HG03571 (cell line): Measurements from ENCODE around the gene LSM7.

Experiments
- ATAC-seq: cut with Tn5 transposase; IDR thresholded peaks from one replicate; pipeline ENCODE4 v1.9.1; 2021; ENCODE audit not compliant: unreplicated experiment

Gene LSM7

DNA sequence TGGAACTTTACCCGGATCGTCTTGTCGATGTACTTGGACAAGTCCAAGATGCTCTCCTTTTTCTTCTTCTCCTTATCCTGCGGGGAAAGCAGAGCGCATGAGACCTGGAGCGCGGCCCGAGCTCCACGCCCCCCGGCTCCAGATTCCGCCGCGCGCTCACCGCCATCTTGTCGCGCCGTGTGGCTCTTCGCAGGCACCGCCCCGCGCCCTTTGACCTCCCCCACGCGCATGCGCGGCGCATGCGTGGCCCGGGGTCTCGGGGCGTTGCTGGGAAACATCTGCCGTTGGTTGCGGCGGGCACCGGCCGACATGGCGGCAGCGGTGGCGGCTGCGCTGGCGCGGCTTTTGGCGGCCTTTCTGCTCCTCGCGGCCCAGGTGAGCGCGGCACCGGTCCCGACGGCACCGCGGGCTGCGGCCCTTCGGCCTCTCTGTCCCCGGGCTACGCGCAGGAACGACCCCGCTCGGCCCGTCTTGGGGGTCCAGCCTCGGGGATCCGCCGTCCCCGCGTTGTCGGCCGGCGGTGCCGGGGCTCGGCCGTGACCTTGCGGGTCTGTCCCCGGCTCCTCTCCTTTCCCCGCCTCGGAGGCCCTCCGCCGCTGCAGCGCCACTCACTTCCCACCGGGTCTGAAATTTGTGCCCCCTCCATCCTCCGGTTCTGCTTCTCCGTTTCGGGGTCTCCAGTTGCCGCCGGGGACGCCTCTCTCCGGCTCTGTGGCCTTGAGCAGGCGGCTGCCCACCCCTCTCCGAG, at the start of gene LSM7, which contains the start of gene SPPL2B:
LSM7 (minus strand) TSS at position 186 of the 748 bp plus-strand sequence; CDS start at position 166, 20 bp downstream.
SPPL2B (plus strand) TSS at position 284 of the 748 bp plus-strand sequence; CDS start at position 310, 26 bp downstream.
- peak; percentile 60 for ATAC-seq

GRCh38 chr19:2376784-2377519, 48.6 kb upstream of the LSM7 start:
- no peak for ATAC-seq

DNA sequence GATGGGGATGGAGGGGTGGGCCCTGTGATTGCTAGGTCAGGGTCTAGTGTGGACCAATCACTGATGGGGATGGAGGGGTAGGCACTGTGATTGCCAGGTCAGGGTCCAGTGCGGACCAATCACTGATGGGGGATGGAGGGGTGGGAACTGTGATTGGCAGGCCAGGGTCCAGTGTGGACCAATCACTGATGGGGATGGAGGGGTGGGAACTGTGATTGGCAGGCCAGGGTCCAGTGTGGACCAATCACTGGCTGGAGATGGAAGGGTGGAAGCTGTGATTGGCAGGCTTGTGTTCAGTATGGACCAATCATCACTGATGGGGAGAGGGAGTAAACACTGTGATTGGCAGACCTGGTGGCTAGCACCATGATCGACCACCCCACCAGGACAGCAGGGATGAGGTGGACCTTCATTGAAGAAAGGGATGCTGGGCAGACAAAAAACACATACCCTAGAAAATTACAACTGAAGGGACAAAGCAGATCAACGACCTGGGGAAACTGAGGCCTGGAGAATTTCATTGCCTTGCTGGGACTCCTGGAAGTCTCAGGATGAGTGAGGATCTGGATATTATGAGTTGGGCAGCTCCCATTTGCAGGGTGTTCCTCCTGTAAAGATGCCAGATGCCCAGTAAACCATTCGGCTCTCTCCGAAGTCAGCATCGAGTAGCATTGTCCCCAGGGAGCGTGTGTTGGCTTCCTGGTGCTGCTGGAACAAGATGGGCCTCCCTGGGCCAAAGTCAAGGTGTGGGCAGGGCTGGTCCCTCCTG, 47.2 kb upstream of the LSM7 start:
- ATAC-seq, result no peak

DNA sequence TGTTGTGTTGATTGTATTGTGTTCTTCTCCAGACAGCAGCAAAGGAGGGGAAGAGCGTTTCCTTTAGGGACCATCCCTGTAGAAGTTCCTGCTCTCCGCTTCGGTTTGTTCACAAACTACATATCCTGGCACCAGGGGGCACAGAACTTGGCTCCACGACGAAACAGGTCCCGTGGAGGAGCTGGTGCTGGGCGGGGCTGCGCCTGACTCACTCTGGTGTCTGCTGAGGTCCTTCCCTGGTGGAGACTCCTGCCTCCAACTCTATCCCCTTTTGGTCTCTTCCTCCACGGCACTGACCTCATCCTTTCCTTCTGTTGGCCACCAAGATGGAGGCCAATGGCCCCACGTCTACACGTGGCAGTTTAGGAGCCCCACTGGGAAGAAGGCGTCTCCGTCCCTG, 46.4 kb upstream of the LSM7 start:
- no peak for ATAC-seq

DNA sequence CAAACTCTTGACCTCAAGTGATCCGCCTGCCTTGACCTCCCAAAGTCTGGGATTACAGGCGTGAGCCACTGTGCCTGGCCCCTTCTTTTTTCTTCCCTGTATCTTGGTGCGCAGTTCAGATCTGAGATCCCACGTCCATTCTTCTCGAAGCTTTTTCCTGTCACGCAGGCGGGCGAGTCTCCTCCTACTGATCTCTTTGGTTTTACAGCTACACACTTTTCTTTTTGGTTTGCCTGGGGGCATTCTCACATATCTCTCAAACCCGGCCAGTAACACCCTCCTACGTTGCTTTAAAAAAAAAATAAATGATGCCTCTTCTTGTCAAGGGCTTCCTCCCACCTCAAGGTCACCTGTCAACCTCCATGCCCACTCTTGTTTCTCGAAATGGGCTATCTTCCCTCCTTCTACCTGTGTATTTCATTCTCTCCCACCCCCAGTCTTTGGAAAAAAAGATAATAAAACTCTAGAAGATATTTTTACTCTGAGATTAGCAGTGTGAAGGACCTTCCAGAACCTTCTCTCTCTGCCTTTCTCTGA, 43.8 kb upstream of the LSM7 start:
- ATAC-seq, result no peak

DNA sequence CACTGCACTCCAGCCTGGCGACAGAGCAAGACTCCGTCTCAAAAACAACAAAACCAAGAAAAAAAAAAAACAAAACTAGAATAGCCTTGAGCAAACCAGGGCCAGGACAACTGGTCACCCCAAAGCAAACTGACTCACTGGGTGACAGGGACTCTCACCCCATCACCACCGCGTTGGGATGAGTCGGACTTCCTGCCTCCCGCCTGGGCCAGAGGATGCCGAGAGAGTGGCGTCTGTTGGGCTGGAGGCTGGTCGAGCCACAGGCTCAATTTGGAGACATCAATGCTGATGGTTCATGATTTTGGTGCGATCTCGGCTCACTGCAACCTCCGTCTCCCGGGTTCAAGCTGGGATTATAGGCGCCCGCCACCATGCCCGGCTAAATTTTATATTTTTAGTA, 43.3 kb upstream of the LSM7 start:
- no peak for ATAC-seq

- no peak for ATAC-seq
Measured at GRCh38 chr19:2365201-2365970, 37.0 kb upstream of the LSM7 start.

GRCh38 chr19:2363419-2363818, 35.0 kb upstream of the LSM7 start:
- no peak for ATAC-seq

DNA sequence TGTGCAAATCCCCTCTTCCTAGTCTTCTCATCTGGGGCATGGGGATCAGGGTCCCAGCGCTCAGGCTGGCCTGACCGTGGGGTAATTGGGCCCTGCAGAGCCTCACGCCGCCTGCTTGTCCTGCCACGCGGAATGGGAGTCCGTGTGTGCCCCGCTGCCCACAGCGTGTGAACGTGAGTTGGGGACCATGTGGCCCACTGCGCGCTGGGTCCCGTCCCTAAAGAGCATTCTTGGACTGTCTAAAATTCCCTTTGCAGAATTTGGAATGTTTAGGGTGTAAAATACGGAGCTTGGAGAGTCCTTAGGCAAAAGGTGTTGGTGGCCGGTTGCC, 34.5 kb upstream of the LSM7 start:
- ATAC-seq, result no peak

DNA sequence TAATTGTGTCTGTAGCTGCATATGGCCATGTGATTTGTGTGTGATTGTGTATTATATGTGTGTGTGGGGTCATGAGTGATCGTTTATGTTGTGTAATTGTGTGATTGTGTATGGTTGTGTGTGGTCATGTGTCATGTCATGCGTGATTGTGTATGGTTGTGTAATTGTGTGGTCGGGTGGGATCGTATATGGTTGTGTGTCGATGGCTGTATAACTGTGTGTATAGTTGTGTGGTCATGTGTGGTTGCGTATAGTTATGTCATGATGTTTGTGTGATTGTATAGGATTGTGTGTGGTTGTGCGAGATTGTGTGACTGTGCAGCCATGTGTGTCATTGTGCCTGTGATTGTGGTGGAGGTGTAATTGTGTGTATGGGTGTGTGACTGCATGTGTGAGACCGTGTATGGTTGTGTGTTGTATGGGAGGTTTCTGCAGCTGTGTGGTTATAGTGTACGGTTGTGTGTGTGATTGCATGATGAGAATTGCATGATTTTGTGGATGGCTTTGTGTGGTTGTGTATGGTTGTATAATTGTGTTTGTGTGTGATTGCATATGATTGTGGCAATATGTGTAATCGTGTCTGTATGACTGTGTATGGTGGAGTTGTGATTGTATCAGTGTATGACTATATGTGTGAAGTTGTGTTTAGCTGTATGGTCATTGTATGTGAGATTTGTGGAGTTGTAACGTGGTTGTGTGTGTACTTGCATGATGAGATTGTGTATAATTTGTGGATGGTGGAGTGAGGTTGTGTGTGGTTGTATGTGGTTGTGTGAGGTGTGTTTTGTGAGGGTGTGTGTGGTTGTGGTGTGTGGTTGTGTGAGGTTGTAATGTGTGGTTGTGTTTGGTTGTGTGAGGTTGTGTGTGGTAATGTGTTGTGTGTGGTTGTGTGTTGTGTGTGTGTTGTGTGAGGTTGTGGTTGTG, 33.9 kb upstream of the LSM7 start:
- no peak for ATAC-seq

DNA sequence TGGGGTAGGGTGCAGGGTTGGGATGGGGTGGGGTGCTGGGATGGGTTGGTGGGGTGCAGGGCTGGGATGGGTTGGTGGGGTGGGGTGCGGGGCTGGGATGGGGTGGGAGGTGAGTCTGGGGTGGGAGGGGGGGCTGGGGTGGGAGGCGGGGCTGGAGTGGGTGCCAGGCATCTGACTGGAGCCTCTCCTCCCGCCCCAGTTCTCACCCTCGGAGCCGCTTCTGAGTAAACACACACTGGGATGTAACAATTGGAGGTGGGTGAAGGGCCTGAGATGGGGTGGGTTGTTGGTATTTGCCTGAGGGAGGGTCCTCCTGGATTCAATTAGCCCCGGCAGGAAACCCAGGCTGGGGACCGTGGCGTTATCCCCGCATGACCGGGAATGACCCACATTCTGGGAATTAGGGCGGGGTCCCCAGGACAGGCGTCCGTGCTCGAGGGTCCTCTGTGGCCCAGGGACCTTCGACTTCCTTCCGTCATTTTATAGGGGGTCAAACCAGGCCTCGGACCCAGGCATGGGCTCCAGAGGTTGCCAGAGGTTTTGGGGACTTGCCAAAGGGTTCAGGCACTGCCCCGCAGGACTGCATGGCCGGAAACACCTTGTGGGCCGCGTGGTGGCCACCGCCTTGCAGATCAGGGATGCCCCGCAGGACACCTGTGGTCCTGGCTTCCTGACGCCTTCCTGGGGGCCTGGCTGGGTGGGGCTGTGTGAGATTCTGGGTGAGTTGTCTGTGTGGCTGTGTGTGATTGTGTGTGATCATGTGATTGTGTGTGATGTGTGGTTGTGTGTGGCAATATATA, 33.1 kb upstream of the LSM7 start:
- no peak for ATAC-seq

GRCh38 chr19:2360833-2361232, 32.4 kb upstream of the LSM7 start:
- ATAC-seq, result no peak

DNA sequence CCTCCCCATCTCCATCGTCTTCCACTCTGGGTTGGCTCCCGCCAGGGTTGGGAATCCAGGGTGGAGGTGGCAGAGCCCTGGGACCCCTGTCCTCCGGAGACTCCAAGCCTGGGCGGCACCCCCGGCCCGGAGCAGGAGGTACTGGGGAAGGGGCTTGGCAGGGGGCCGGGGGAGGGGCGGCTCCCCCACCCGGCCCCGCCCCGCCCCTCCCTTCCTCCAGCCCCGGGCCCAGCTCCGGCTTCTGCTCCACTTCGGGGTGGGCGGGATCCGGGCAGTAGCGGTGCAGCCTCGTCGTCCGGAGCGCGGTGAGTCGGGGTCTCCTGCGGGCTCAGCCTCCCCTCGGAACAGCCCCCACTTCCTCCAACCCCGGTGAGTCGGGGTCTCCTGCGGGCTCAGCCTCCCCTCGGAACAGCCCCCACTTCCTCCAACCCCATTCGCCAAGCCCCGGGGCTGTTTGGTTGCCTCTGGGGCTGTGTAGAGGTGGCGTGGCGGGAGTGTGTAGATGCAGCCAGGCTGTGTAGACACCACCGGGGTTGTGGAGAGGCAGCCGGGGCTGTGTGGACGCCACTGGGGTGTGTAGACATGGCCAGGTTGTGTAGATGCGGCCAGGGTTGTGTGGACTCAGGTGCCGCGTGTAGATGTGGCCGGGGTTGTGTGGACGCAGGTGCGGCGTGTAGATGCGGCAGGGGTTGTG, 31.8 kb upstream of the LSM7 start, which contains the start of gene TMPRSS9:
TMPRSS9 (plus strand) TSS at position 274 of the 694 bp plus-strand sequence. CDS start 29,521 bp downstream, outside the sequence.
- no peak for ATAC-seq

- ATAC-seq, result no peak
Measured at GRCh38 chr19:2358548-2359173, 30.3 kb upstream of the LSM7 start.

GRCh38 chr19:2357279-2358206, 29.2 kb upstream of the LSM7 start:
- no peak for ATAC-seq

- ATAC-seq, result no peak
Measured at GRCh38 chr19:2356036-2356646, 27.8 kb upstream of the LSM7 start.
